IMR-90 (cell line): ENCODE results near the gene ABHD16B. TPM values are rescaled to one million over a fixed set of nuclear protein-coding genes. Genes with fewer than 3 reads are reported as not detected.

Experiments used
- ATAC-seq: fragments of 200-7000 bp; cut with Tn5 transposase; 2 replicates; pipeline ENCODE4 v1.9.1; 2020; ENCODE audit warnings: low read depth, mild to moderate bottlenecking, moderate library complexity
- BruUV-seq: library from RNA; stranded (reverse); fragments of 400-500 nt; replicated peaks from 2 replicates; lab custom pipeline; 2021; lab: Mats Ljungman, UMichigan
- CTCF ChIA-PET: fragments of 300-600 bp; formaldehyde crosslinking; extraction: SDS; loops from one replicate; lab custom pipeline; 2021; ENCODE audit warnings: antibody characterized with exemption; lab: Yijun Ruan, JAX
- POLR2A ChIA-PET: fragments of 300-600 bp; sonication (Branson Sonifier 250); formaldehyde crosslinking; loops from one replicate; lab custom pipeline; 2022; ENCODE audit warnings: antibody characterized with exemption; ENCODE audit not compliant: unreplicated experiment; lab: Charles Lee
- DNase-seq: peaks from one replicate; pipeline ENCODE4 v3.0.0; 2013
- H2AFZ ChIP-seq: replicated peaks from 2 replicates; pipeline ENCODE3; 2013; ENCODE audit warnings: low read length, mild to moderate bottlenecking; ENCODE audit not compliant: poor library complexity
- H2AK5ac ChIP-seq: 2 replicates; pipeline ENCODE4 v1.6.1; 2013; ENCODE audit warnings: low read depth, low read length, inconsistent platforms
- H2AK9ac ChIP-seq: replicated peaks from 2 replicates; pipeline ENCODE3; 2013; ENCODE audit warnings: mild to moderate bottlenecking, low read depth, low read length, moderate library complexity; ENCODE audit not compliant: poor library complexity
- H2BK120ac ChIP-seq: 2 replicates; pipeline ENCODE4 v1.6.1; 2013; ENCODE audit warnings: low read depth, low read length, inconsistent platforms
- H2BK15ac ChIP-seq: 3 replicates; pipeline ENCODE4 v1.6.1; 2013; ENCODE audit warnings: low read depth, low read length, inconsistent platforms
- H2BK20ac ChIP-seq: 2 replicates; pipeline ENCODE4 v1.6.1; 2013; ENCODE audit warnings: low read depth, mild to moderate bottlenecking, inconsistent platforms, low read length, moderate library complexity
- H2BK5ac ChIP-seq: 2 replicates; pipeline ENCODE4 v1.6.1; 2013; ENCODE audit warnings: mild to moderate bottlenecking, low read depth, low read length, inconsistent platforms; ENCODE audit not compliant: poor library complexity, severe bottlenecking
- H3K14ac ChIP-seq: replicated peaks from 2 replicates; pipeline ENCODE4 v1.6.1; 2013; ENCODE audit warnings: low read depth, low read length, inconsistent platforms
- H3K18ac ChIP-seq: 2 replicates; pipeline ENCODE4 v1.6.1; 2013; ENCODE audit warnings: low read depth, low read length, control low read depth
- H3K23ac ChIP-seq: 2 replicates; pipeline ENCODE4 v1.6.1; 2013; ENCODE audit warnings: low read depth, low read length, inconsistent platforms
- H3K27ac ChIP-seq: 2 replicates; pipeline ENCODE4 v1.5.1; 2013; ENCODE audit warnings: mild to moderate bottlenecking, control low read depth, low read length; ENCODE audit not compliant: insufficient read depth
- H3K27me3 ChIP-seq: 2 replicates; pipeline ENCODE4 v1.6.1; 2013; ENCODE audit warnings: low read length; ENCODE audit not compliant: control insufficient read depth, insufficient read depth
- H3K36me3 ChIP-seq: 2 replicates; pipeline ENCODE4 v1.6.1; 2013; ENCODE audit warnings: low read length, mixed read lengths; ENCODE audit not compliant: control insufficient read depth, insufficient read depth
- H3K4ac ChIP-seq: 2 replicates; pipeline ENCODE4 v1.6.1; 2013; ENCODE audit warnings: low read depth, low read length, inconsistent platforms
- H3K4me1 ChIP-seq: 2 replicates; pipeline ENCODE4 v1.6.1; 2013; ENCODE audit warnings: low read length, mixed read lengths; ENCODE audit not compliant: control insufficient read depth, insufficient read depth
- H3K4me2 ChIP-seq: 2 replicates; pipeline ENCODE4 v1.6.1; 2013; ENCODE audit warnings: low read depth, mild to moderate bottlenecking, control low read depth, low read length, moderate library complexity
- H3K4me3 ChIP-seq: 2 replicates; pipeline ENCODE4 v1.5.1; 2013; ENCODE audit warnings: low read depth, mild to moderate bottlenecking, control low read depth, low read length, moderate library complexity; ENCODE audit not compliant: insufficient read depth
- H3K56ac ChIP-seq: 2 replicates; pipeline ENCODE4 v1.6.1; 2013; ENCODE audit warnings: low read length, inconsistent platforms; ENCODE audit not compliant: insufficient read depth; ENCODE audit errors: extremely low read depth
- H3K79me1 ChIP-seq, 2 experiments: 2 replicates each; pipeline ENCODE4 v1.6.1; 2013; ENCODE audit warnings: low read length in 2 of 2, inconsistent platforms in 1 of 2, low read depth in 1 of 2
- H3K9ac ChIP-seq: 2 replicates; pipeline ENCODE4 v1.6.1; 2013; ENCODE audit warnings: low read depth, low read length, control low read depth
- H3K9me1 ChIP-seq: 2 replicates; pipeline ENCODE4 v1.6.1; 2013; ENCODE audit warnings: low read length, inconsistent platforms; ENCODE audit not compliant: insufficient read depth
- H3K9me3 ChIP-seq: 2 replicates; pipeline ENCODE4 v1.6.1; 2013; ENCODE audit warnings: low read length; ENCODE audit not compliant: control insufficient read depth, insufficient read depth
- H4K20me1 ChIP-seq: 2 replicates; pipeline ENCODE4 v1.6.1; 2013; ENCODE audit warnings: low read length, inconsistent platforms; ENCODE audit not compliant: insufficient read depth
- H4K5ac ChIP-seq: 2 replicates; pipeline ENCODE4 v1.6.1; 2013; ENCODE audit warnings: mild to moderate bottlenecking, low read depth, low read length, control low read depth
- H4K8ac ChIP-seq, 2 experiments: 2 replicates each; pipeline ENCODE4 v1.6.1; 2013; ENCODE audit warnings: low read depth in 2 of 2, low read length in 2 of 2, control low read depth in 1 of 2, inconsistent platforms in 1 of 2
- H4K91ac ChIP-seq: 2 replicates; pipeline ENCODE4 v1.6.1; 2013; ENCODE audit warnings: low read depth, low read length, inconsistent platforms; ENCODE audit not compliant: insufficient read depth
- BHLHE40 ChIP-seq: fragments of 150-350 bp; IDR thresholded peaks from 2 replicates; pipeline ENCODE4 v1.6.1; 2016; ENCODE audit warnings: mild to moderate bottlenecking, low read depth, low read length
- CEBPB ChIP-seq: IDR thresholded peaks from 2 replicates; pipeline ENCODE4 v1.6.1; 2012; ENCODE audit warnings: low read depth, low read length, improper control_type of control experiment
- CHD1 ChIP-seq: IDR thresholded peaks from 2 replicates; pipeline ENCODE4 v1.6.1; 2012; ENCODE audit warnings: low read depth, low read length, improper control_type of control experiment
- CTCF ChIP-seq: conservative IDR thresholded peaks from 2 replicates; pipeline ENCODE4 v1.5.1; 2012; ENCODE audit warnings: mild to moderate bottlenecking, low read depth, low read length, improper control_type of control experiment
- ELK1 ChIP-seq: fragments of 150-350 bp; IDR thresholded peaks from 2 replicates; pipeline ENCODE4 v1.6.1; 2016; ENCODE audit warnings: low read depth, mild to moderate bottlenecking, low read length, moderate library complexity, borderline replicate concordance
- FOS ChIP-seq: fragments of 150-350 bp; IDR thresholded peaks from 2 replicates; pipeline ENCODE4 v1.6.1; 2016; ENCODE audit warnings: low read depth, low read length
- MAFK ChIP-seq: IDR thresholded peaks from 2 replicates; pipeline ENCODE4 v1.6.1; 2012; ENCODE audit warnings: low read depth, low read length, improper control_type of control experiment
- MAZ ChIP-seq: IDR thresholded peaks from 2 replicates; pipeline ENCODE4 v1.6.1; 2012; ENCODE audit warnings: low read depth, mild to moderate bottlenecking, low read length, improper control_type of control experiment, moderate library complexity, borderline replicate concordance
- MXI1 ChIP-seq: IDR thresholded peaks from 2 replicates; pipeline ENCODE4 v1.6.1; 2012; ENCODE audit warnings: low read depth, mild to moderate bottlenecking, low read length, moderate library complexity, borderline replicate concordance
- NFE2L2 ChIP-seq: fragments of 150-350 bp; IDR thresholded peaks from 2 replicates; pipeline ENCODE4 v1.6.1; 2016; ENCODE audit warnings: low read depth, mild to moderate bottlenecking, low read length
- POLR2A ChIP-seq: IDR thresholded peaks from 2 replicates; pipeline ENCODE4 v1.6.1; 2012; ENCODE audit warnings: mild to moderate bottlenecking, low read depth, low read length
- RAD21 ChIP-seq: IDR thresholded peaks from 2 replicates; pipeline ENCODE4 v1.6.1; 2012; ENCODE audit warnings: low read length, improper control_type of control experiment
- RCOR1 ChIP-seq: IDR thresholded peaks from 2 replicates; pipeline ENCODE4 v1.6.1; 2012; ENCODE audit warnings: mild to moderate bottlenecking, low read length, improper control_type of control experiment; ENCODE audit not compliant: insufficient replicate concordance
- RFX5 ChIP-seq: IDR thresholded peaks from 2 replicates; pipeline ENCODE4 v1.8.0; 2012; ENCODE audit warnings: low read depth, mild to moderate bottlenecking, low read length, moderate library complexity
- SMC3 ChIP-seq: fragments of 150-350 bp; IDR thresholded peaks from 2 replicates; pipeline ENCODE4 v1.6.1; 2016; ENCODE audit warnings: low read depth, mild to moderate bottlenecking, antibody characterized with exemption, low read length, moderate library complexity
- USF2 ChIP-seq: fragments of 150-350 bp; IDR thresholded peaks from 2 replicates; pipeline ENCODE4 v1.6.1; 2017; ENCODE audit warnings: mild to moderate bottlenecking, antibody characterized with exemption, low read length, low read depth
- WGBS, 2 experiments: methylation state at CpG; one replicate each; pipeline versions ENCODE4 v1.1.5 to v1.1.7; 2013; ENCODE audit warnings: missing lambda C conversion rate in 2 of 2; ENCODE audit not compliant: insufficient read length in 1 of 2; ENCODE audit errors: extremely low coverage in 2 of 2; 5-methylcytosine and 5-hydroxymethylcytosine counted together
- dilution Hi-C: fragments of 300-500 bp; cut with HindIII; formaldehyde crosslinking; loops from one replicate; pipeline ENCODE4 v1.14.3; 2018; ENCODE audit warnings: low sequenced_read_pairs; ENCODE audit not compliant: unreplicated experiment
- in situ Hi-C: fragments of 300-500 bp; cut with MboI; formaldehyde crosslinking; loops from 3 replicates; pipeline ENCODE4 v1.14.3; 2019; ENCODE audit warnings: low sequenced_read_pairs, inconsistent platforms, mixed read lengths
- intact Hi-C: fragments of 100-400 bp; cut with micrococcal nuclease; formaldehyde crosslinking; loops from 2 replicates; pipeline ENCODE4 v1.10.0; 2022
- polyA plus RNA-seq, 3 experiments: library from polyadenylated mRNA; depleted of rRNA; stranded (reverse); fragments of >200 nt; gene quantifications; 2 replicates each; pipeline ENCODE4 v1.2.3, GENCODE V29; 2012; ENCODE audit warnings: low replicate concordance in 1 of 3
- total RNA-seq: library from RNA; depleted of rRNA; stranded (reverse); fragments of >200 nt; gene quantifications from 2 replicates; pipeline ENCODE4 v1.2.3, GENCODE V29; 2012

ABHD16B gene
- total and polyA plus RNA-seq, 2 of the 4 experiments (the other 2 are of a cell fraction) = 0.05 TPM; not detected in 1

GRCh38 chr20:63828545-63828944, 32.8 kb upstream of the ABHD16B start:
- intact Hi-C loops (no loop called here), in situ Hi-C loops (no loop called here), dilution Hi-C loops (no loop called here)
- 90% methylated on average over 2 of the region's 14 CpGs; no CpG with 5 or more reads in 1 of the 2 experiments for WGBS, 2 experiments
- H3K9me3 ChIP-seq = no peaks in the 10 kb centered on the region
- H4K5ac ChIP-seq = no peak overlapping the region
- peaks cover 24% of the 10 kb centered on the region for H3K9me1 ChIP-seq
- H3K36me3 ChIP-seq = 0 out of 2 replicates have a peak, but pooled peaks cover 1% of the 10 kb centered on the region
- H4K8ac ChIP-seq = no peak overlapping the region
- no peak overlapping the region for H2AFZ ChIP-seq
- BruUV-seq = TSS peak; percentile 27
- H3K18ac ChIP-seq = no peak overlapping the region
- H3K23ac ChIP-seq = no peak overlapping the region
- no peak overlapping the region for H3K56ac ChIP-seq
- no peak overlapping the region for H4K91ac ChIP-seq
- POLR2A ChIA-PET = no interaction called here
- no peak overlapping the region for H3K9ac ChIP-seq
- H2BK15ac ChIP-seq = no peak overlapping the region
- peak overlapping the region; percentile 54; the same call in 1 of the 2 replicates for H2AK5ac ChIP-seq
- no peak overlapping the region for H2BK5ac ChIP-seq
- H2BK20ac ChIP-seq = no peak overlapping the region
- H3K79me1 ChIP-seq = peaks cover 26 to 64% of the 10 kb centered on the region in 2 experiments
- H3K27me3 ChIP-seq = no peaks in the 10 kb centered on the region
- H3K4ac ChIP-seq = no peak overlapping the region
- no peak overlapping the region for H2AK9ac ChIP-seq
- no peak overlapping the region for H3K4me3 ChIP-seq
- H3K27ac ChIP-seq = no peak overlapping the region
- H2BK120ac ChIP-seq = no peak overlapping the region
- no peak for TF ChIP-seq NFE2L2
- no peak for TF ChIP-seq RAD21
- no peak for TF ChIP-seq MAZ
- TF ChIP-seq RCOR1 = no peak
- no peak for TF ChIP-seq MXI1
- no peak for TF ChIP-seq POLR2A
- no peak for TF ChIP-seq MAFK
- no peak for TF ChIP-seq CTCF
- TF ChIP-seq BHLHE40 = no peak
- TF ChIP-seq ELK1 = no peak
- TF ChIP-seq RFX5 = no peak
- TF ChIP-seq FOS = no peak
- TF ChIP-seq CHD1 = no peak
- TF ChIP-seq USF2 = no peak
- no peak for TF ChIP-seq CEBPB
- no peak for TF ChIP-seq SMC3
- H3K4me1 ChIP-seq = peaks cover 30% of the 10 kb centered on the region
- ATAC-seq = no peak
- peaks cover 45% of the 10 kb centered on the region; the same call in 1 of the 2 replicates for H4K20me1 ChIP-seq
- DNase-seq = no peak
- CTCF ChIA-PET = no interaction called here
- H3K4me2 ChIP-seq = no peak overlapping the region; the same call in 1 of the 2 replicates
- H3K14ac ChIP-seq = no peak overlapping the region
